HepG2 (cell line): Measurements from ENCODE around the gene SCAF8. TPM values are rescaled to one million over a fixed set of nuclear protein-coding genes. Genes with fewer than 3 reads are reported as not detected.

ENCODE experiments used
- ATAC-seq: fragments of 200-7000 bp; cut with Tn5 transposase; 3 replicates; pipeline ENCODE4 v1.9.1; 2020; ENCODE audit warnings: mild to moderate bottlenecking, moderate library complexity
- BruUV-seq: library from RNA; stranded (reverse); fragments of 400-500 nt; replicated peaks from 2 replicates; lab custom pipeline; 2021; lab: Mats Ljungman, UMichigan
- CTCF ChIA-PET: fragments of 300-600 bp; formaldehyde crosslinking; extraction: SDS; loops from one replicate; lab custom pipeline; 2021; ENCODE audit warnings: low total read pairs, inconsistent platforms, low intra/inter-chr PET ratio; lab: Yijun Ruan, JAX
- POLR2A ChIA-PET: fragments of 350-600 bp; sonication (Branson Sonifier 250); formaldehyde crosslinking; loops from one replicate; lab custom pipeline; 2020; ENCODE audit warnings: antibody characterized with exemption, inconsistent platforms; lab: Yijun Ruan, JAX
- DNase-seq: peaks from one replicate; pipeline ENCODE4 v3.0.0-alpha.2; 2015; ENCODE audit warnings: low spot score
- FAIRE-seq: peaks from 3 replicates; lab custom pipeline; 2011; peaks lifted over from hg19 to GRCh38; lab: Jason Lieb, UNC
- H2AFZ ChIP-seq: one replicate; pipeline ENCODE4 v1.6.1; 2011; ENCODE audit warnings: low read length, inconsistent platforms
- H3K27ac ChIP-seq: fragments of 300-600 bp; 3 replicates; pipeline ENCODE4 v1.8.0; 2011; ENCODE audit warnings: mixed run types, mild to moderate bottlenecking, mixed read lengths, low read length, inconsistent platforms; ENCODE audit not compliant: insufficient read depth; ENCODE audit errors: extremely low read length
- H3K27me3 ChIP-seq, 2 experiments: fragments of 200-600 bp in 1 of 2; 2 replicates in 1 of 2; 3 replicates in 1 of 2; pipeline versions ENCODE4 v1.6.0 to v1.8.0; 2011; ENCODE audit warnings: low read length in 2 of 2, mild to moderate bottlenecking in 2 of 2, moderate library complexity in 2 of 2, inconsistent platforms in 1 of 2; ENCODE audit not compliant: insufficient read depth in 2 of 2, control insufficient read depth in 1 of 2
- H3K36me3 ChIP-seq, 2 experiments: fragments of 200-600 bp in 1 of 2; replicated peaks in 1 of 2; 2 replicates in 1 of 2; 3 replicates in 1 of 2; pipeline versions ENCODE4 v1.5.1 to v1.8.0; 2011; ENCODE audit warnings: low read length in 2 of 2, inconsistent platforms in 1 of 2; ENCODE audit not compliant: insufficient read depth in 2 of 2, control insufficient read depth in 1 of 2
- H3K4me1 ChIP-seq: 2 replicates; pipeline ENCODE4 v1.5.1; 2012; ENCODE audit warnings: low read length, inconsistent platforms; ENCODE audit not compliant: insufficient read depth
- H3K4me2 ChIP-seq: 2 replicates; pipeline ENCODE4 v1.6.0; 2011; ENCODE audit warnings: low read depth, low read length, inconsistent platforms
- H3K4me3 ChIP-seq, 3 experiments: fragments of 200-600 bp in 1 of 3; sonication (generic), shearing (Covaris generic) in 1 of 3; replicated peaks in 1 of 3; 2 replicates each; pipeline ENCODE4 v1.5.1; 2011 to 2016; ENCODE audit warnings: low read length in 3 of 3, inconsistent platforms in 2 of 3, low read depth in 2 of 3, mild to moderate bottlenecking in 2 of 3, control low read depth in 1 of 3, mixed read lengths in 1 of 3; ENCODE audit not compliant: insufficient read depth in 1 of 3
- H3K79me2 ChIP-seq: one replicate; pipeline ENCODE4 v1.6.1; 2011; ENCODE audit warnings: low read length, inconsistent platforms; ENCODE audit not compliant: insufficient read depth
- H3K9ac ChIP-seq: 2 replicates; pipeline ENCODE4 v1.6.0; 2011; ENCODE audit warnings: mild to moderate bottlenecking, low read depth, low read length, inconsistent platforms; ENCODE audit not compliant: insufficient read depth
- H3K9me3 ChIP-seq: 2 replicates; pipeline ENCODE4 v1.5.1; 2012; ENCODE audit warnings: mild to moderate bottlenecking, low read length
- H4K20me1 ChIP-seq: 2 replicates; pipeline ENCODE4 v1.6.0; 2011; ENCODE audit warnings: inconsistent platforms, mild to moderate bottlenecking, low read length, moderate library complexity; ENCODE audit not compliant: insufficient read depth
- ARID3A ChIP-seq: IDR thresholded peaks from 2 replicates; pipeline ENCODE4 v1.6.1; 2012; ENCODE audit warnings: low read depth, low read length, improper control_type of control experiment
- E2F2 ChIP-seq: sonication (generic); formaldehyde crosslinking; IDR thresholded peaks from 2 replicates; pipeline ENCODE4 v1.4.0; 2020; ENCODE audit warnings: missing genetic modification reagents, borderline replicate concordance
- EED ChIP-seq: sonication (generic); formaldehyde crosslinking; IDR thresholded peaks from 2 replicates; pipeline ENCODE4 v1.5.0; 2020; ENCODE audit warnings: mild to moderate bottlenecking, missing genetic modification reagents
- FOXJ3 ChIP-seq: sonication (generic); formaldehyde crosslinking; IDR thresholded peaks from 2 replicates; pipeline ENCODE4 v1.4.0; 2020; ENCODE audit warnings: missing genetic modification reagents, mild to moderate bottlenecking, borderline replicate concordance
- HIVEP1 ChIP-seq: sonication (generic); formaldehyde crosslinking; IDR thresholded peaks from 2 replicates; pipeline ENCODE4 v1.4.0; 2020; ENCODE audit warnings: mild to moderate bottlenecking, missing genetic modification reagents
- HMG20B ChIP-seq: conservative IDR thresholded peaks from 2 replicates; pipeline ENCODE4 v1.6.1; 2016; ENCODE audit warnings: missing genetic modification reagents, missing compliant biosample characterization
- SRSF9 ChIP-seq: fragments of 200-400 bp; formaldehyde crosslinking; IDR thresholded peaks from 2 replicates; pipeline ENCODE4 v1.6.1; 2018; ENCODE audit warnings: borderline replicate concordance, mild to moderate bottlenecking, low read depth, low read length; ENCODE audit not compliant: insufficient read depth, poor library complexity, severe bottlenecking
- ZFP90 ChIP-seq: sonication (generic); formaldehyde crosslinking; IDR thresholded peaks from 2 replicates; pipeline ENCODE4 v1.8.0; 2022; ENCODE audit warnings: missing genetic modification reagents, mild to moderate bottlenecking, inconsistent platforms, borderline replicate concordance
- ZMYM3 ChIP-seq: sonication (generic); formaldehyde crosslinking; IDR thresholded peaks from 2 replicates; pipeline ENCODE4 v1.5.1; 2020; ENCODE audit warnings: mild to moderate bottlenecking, missing genetic modification reagents
- ZNF17 ChIP-seq: sonication (generic); formaldehyde crosslinking; IDR thresholded peaks from 2 replicates; pipeline ENCODE4 v1.5.0; 2020; ENCODE audit warnings: mild to moderate bottlenecking, missing genetic modification reagents
- ZNF503 ChIP-seq: sonication (generic); formaldehyde crosslinking; IDR thresholded peaks from 2 replicates; pipeline ENCODE4 v1.4.0; 2020; ENCODE audit warnings: missing genetic modification reagents
- ZNF563 ChIP-seq: sonication (generic); formaldehyde crosslinking; IDR thresholded peaks from 2 replicates; pipeline ENCODE4 v1.8.0; 2022; ENCODE audit warnings: mild to moderate bottlenecking, moderate library complexity, missing genetic modification reagents
- ZNF580 ChIP-seq: IDR thresholded peaks from 2 replicates; pipeline ENCODE4 v1.6.1; 2016; ENCODE audit warnings: low read depth, borderline replicate concordance
- ZNF768 ChIP-seq: sonication (generic); formaldehyde crosslinking; IDR thresholded peaks from 2 replicates; pipeline ENCODE4 v1.4.0; 2020; ENCODE audit warnings: missing genetic modification reagents
- ZNF784 ChIP-seq: sonication (generic); formaldehyde crosslinking; IDR thresholded peaks from 2 replicates; pipeline ENCODE4 v1.5.1; 2020; ENCODE audit warnings: missing genetic modification reagents, mild to moderate bottlenecking, borderline replicate concordance
- whole genome bisulfite sequencing: methylation state at CpG from one replicate; pipeline ENCODE4 v1.1.6; 2017; ENCODE audit warnings: low lambda C conversion rate; 5-methylcytosine and 5-hydroxymethylcytosine counted together
- in situ Hi-C: cut with HindIII; loops from 2 replicates; pipeline ENCODE4 v1.10.0; 2017; ENCODE audit warnings: low pct_unique_long_range_greater_than_20kb; ENCODE audit not compliant: extremely low pct_ligation_motif_present
- intact Hi-C: fragments of 100-400 bp; cut with micrococcal nuclease; formaldehyde crosslinking; loops from one replicate; pipeline ENCODE4 v1.10.0; 2022; ENCODE audit not compliant: unreplicated experiment
- polyA plus RNA-seq, 8 experiments: library from polyadenylated mRNA; depleted of rRNA in 3 of 8; stranded (reverse) in 7 of 8; unstranded in 1 of 8; fragments of >200 nt; fragmentation: Illumina TruSeq in 4 of 8; extraction: Trizol in 4 of 8; gene quantifications; 2 replicates each; pipeline versions ENCODE4 v1.2.1 to v1.2.3, GENCODE V29; 2011 to 2016; ENCODE audit warnings: low read depth in 4 of 8, missing spikeins in 1 of 8, mixed read lengths in 1 of 8; ENCODE audit not compliant: insufficient read depth in 1 of 8
- total RNA-seq, 5 experiments: library from RNA; depleted of rRNA; stranded (reverse); fragments of >200 nt; fragmentation: Illumina TruSeq; extraction: Trizol; gene quantifications; 2 replicates each; pipeline ENCODE4 v1.2.3, GENCODE V29; 2016; ENCODE audit warnings: low read depth in 1 of 5

Gene SCAF8
- total and polyA plus RNA-seq, 2 of the 13 experiments (the other 11 are each of a cell fraction or from before 2014, with no cell fraction given), result 15.3 to 40.8 TPM

GRCh38 chr6:154733183-154733625, at the start of gene SCAF8 (continued):
- TF ChIP-seq ARID3A, result peak; percentile 26; the same call in 1 of the 2 replicates

- Histone ChIP-seq H3K27ac (no peak overlapping the region), H3K4me1 (no peaks in the 10 kb centered on the region), H3K79me2 (no peaks in the 10 kb centered on the region), H4K20me1 (no peaks in the 10 kb centered on the region), H3K4me2 (no peak overlapping the region), H2AFZ (no peak overlapping the region), H3K9ac (no peak overlapping the region), H3K27me3 (no peaks in the 10 kb centered on the region), H3K9me3 (no peaks in the 10 kb centered on the region), H3K4me3 (no peak overlapping the region), H3K36me3 (no peaks in the 10 kb centered on the region)
- in situ Hi-C loops, result no loop called here
- ChIA-PET CTCF (no interaction called here), POLR2A (no interaction called here)
- no TSS peak for BruUV-seq
- FAIRE-seq (no peak), DNase-seq (no peak), ATAC-seq (no peak)
- WGBS, result 46% methylated on average over 4 of the region's 4 CpGs
- intact Hi-C loops, result no loop called here
- TF ChIP-seq E2F2 (CRISPR knock-in tag) (no peak), SRSF9 (no peak), ZMYM3 (CRISPR knock-in tag) (no peak), ZNF768 (CRISPR knock-in tag) (no peak), ZNF503 (CRISPR knock-in tag) (no peak), EED (CRISPR knock-in tag) (no peak), ZNF563 (CRISPR knock-in tag) (no peak), ZFP90 (CRISPR knock-in tag) (no peak), ZNF784 (no peak), ZNF580 (CRISPR knock-in tag) (no peak), ZNF17 (CRISPR knock-in tag) (no peak), FOXJ3 (CRISPR knock-in tag) (no peak), HIVEP1 (no peak), HMG20B (CRISPR knock-in tag) (no peak)
Observed at GRCh38 chr6:154683756-154684523, 49.3 kb upstream of the SCAF8 start.
